Lower lobe of right lung (tissue), 2 donors: ENCODE data around the gene PBOV1. TPM values are rescaled to one million over a fixed set of nuclear protein-coding genes. Genes with fewer than 3 reads are reported as not detected.

Experiments
- ATAC-seq, 2 donors: fragments of 200-7000 bp; cut with Tn5 transposase; one replicate each; pipeline ENCODE4 v1.9.1; 2020 to 2022; ENCODE audit warnings: mild to moderate bottlenecking in 2 of 2, moderate library complexity in 2 of 2
- DNase-seq: peaks from one replicate; pipeline ENCODE4 v3.0.0-alpha.2; 2020
- H3K27ac ChIP-seq: fragments of 200-600 bp; one replicate; pipeline ENCODE4 v1.8.0; 2022
- H3K27me3 ChIP-seq: fragments of 200-600 bp; one replicate; pipeline ENCODE4 v1.8.0; 2022; ENCODE audit warnings: low read depth
- H3K36me3 ChIP-seq: fragments of 200-600 bp; one replicate; pipeline ENCODE4 v1.8.0; 2022; ENCODE audit warnings: mild to moderate bottlenecking
- H3K4me1 ChIP-seq: fragments of 200-600 bp; one replicate; pipeline ENCODE4 v1.8.0; 2022
- H3K4me3 ChIP-seq: fragments of 200-600 bp; one replicate; pipeline ENCODE4 v1.8.0; 2022; ENCODE audit warnings: mild to moderate bottlenecking
- H3K9me3 ChIP-seq: fragments of 200-600 bp; one replicate; pipeline ENCODE4 v1.8.0; 2022
- intact Hi-C: fragments of 100-400 bp; cut with DNase I; formaldehyde crosslinking; loops from one replicate; pipeline ENCODE4 v1.11.0; 2022
- total RNA-seq: library from RNA; stranded (reverse); fragmentation: NEBNext Ultra II Directional; extraction: Animal tissue kit (Norgen Biotek cat#: 25700); gene quantifications from one replicate; pipeline ENCODE4 v1.2.1, GENCODE V29; 2021
- TF ChIP-seq, protein P1 (sequence below): fragments of 200-600 bp; IDR thresholded peaks from one replicate; pipeline ENCODE4 v1.8.0; 2022; ENCODE audit warnings: antibody characterized with exemption, mild to moderate bottlenecking
- donor health status: DM: no; HTN: yes; CAD: no; lungs with severe emphysema.

The PBOV1 gene
- total RNA-seq, 1 donor from 2014 or later = not detected

GRCh38 chr6:138227316-138227781, 9.1 kb upstream of the PBOV1 start:
- Histone ChIP-seq H3K36me3 (no peaks in the 10 kb centered on the region), H3K4me1 (peaks cover 23% of the 10 kb centered on the region), H3K9me3 (no peaks in the 10 kb centered on the region), H3K27ac (peak overlapping the region; percentile 18), H3K4me3 (no peak overlapping the region), H3K27me3 (no peaks in the 10 kb centered on the region)
- ATAC-seq = peak; percentile 80 to 84
- intact Hi-C loops = no loop called here
- peak; percentile 70 for DNase-seq
- TF ChIP-seq, protein P1, sequence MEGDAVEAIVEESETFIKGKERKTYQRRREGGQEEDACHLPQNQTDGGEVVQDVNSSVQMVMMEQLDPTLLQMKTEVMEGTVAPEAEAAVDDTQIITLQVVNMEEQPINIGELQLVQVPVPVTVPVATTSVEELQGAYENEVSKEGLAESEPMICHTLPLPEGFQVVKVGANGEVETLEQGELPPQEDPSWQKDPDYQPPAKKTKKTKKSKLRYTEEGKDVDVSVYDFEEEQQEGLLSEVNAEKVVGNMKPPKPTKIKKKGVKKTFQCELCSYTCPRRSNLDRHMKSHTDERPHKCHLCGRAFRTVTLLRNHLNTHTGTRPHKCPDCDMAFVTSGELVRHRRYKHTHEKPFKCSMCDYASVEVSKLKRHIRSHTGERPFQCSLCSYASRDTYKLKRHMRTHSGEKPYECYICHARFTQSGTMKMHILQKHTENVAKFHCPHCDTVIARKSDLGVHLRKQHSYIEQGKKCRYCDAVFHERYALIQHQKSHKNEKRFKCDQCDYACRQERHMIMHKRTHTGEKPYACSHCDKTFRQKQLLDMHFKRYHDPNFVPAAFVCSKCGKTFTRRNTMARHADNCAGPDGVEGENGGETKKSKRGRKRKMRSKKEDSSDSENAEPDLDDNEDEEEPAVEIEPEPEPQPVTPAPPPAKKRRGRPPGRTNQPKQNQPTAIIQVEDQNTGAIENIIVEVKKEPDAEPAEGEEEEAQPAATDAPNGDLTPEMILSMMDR = no peak

- TF ChIP-seq, protein P1 = no peak
- H3K27ac ChIP-seq = peak overlapping the region; percentile 18
- H3K4me1 ChIP-seq = peaks cover 18% of the 10 kb centered on the region
- H3K4me3 ChIP-seq = no peak overlapping the region
- H3K9me3 ChIP-seq = no peaks in the 10 kb centered on the region
- H3K36me3 ChIP-seq = no peaks in the 10 kb centered on the region
- intact Hi-C loops = no loop called here
- DNase-seq (no peak), ATAC-seq (no peak)
- H3K27me3 ChIP-seq = no peaks in the 10 kb centered on the region
These were observed 8.5 kb upstream of the PBOV1 start for GRCh38 chr6:138226700-138227315.

DNA sequence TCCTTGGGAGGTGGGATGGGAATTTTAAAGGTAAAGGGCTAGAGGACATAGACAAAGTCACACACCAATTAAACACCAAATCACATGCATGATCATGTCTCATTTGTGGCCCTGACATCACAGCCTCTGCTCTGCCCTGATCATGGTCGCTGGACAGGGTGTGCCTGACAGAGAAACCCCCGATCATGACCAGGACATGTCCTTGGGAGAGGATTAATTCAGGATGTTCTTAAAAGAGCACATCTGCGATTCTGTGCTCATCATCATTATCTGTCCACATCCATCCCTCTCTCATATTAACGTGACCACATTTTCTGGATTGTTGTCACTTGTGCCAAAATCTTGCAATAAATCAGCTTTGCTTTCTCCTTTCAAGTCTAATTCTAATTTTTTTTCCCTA, 7.7 kb upstream of the PBOV1 start:
- TF ChIP-seq, protein P1 = no peak
- H3K9me3 ChIP-seq = no peaks in the 10 kb centered on the region
- no peak overlapping the region for H3K27ac ChIP-seq
- intact Hi-C loops = no loop called here
- H3K4me3 ChIP-seq = no peak overlapping the region
- no peaks in the 10 kb centered on the region for H3K36me3 ChIP-seq
- no peaks in the 10 kb centered on the region for H3K27me3 ChIP-seq
- ATAC-seq (no peak), DNase-seq (no peak)
- H3K4me1 ChIP-seq = peaks cover 10% of the 10 kb centered on the region

- no peak overlapping the region for H3K27ac ChIP-seq
- no peaks in the 10 kb centered on the region for H3K36me3 ChIP-seq
- intact Hi-C loops = no loop called here
- peaks cover 10% of the 10 kb centered on the region for H3K4me1 ChIP-seq
- H3K27me3 ChIP-seq = no peaks in the 10 kb centered on the region
- DNase-seq (no peak), ATAC-seq (no peak)
- TF ChIP-seq, protein P1 = no peak
- no peak overlapping the region for H3K4me3 ChIP-seq
- no peaks in the 10 kb centered on the region for H3K9me3 ChIP-seq
These were observed 4.7 kb upstream of the PBOV1 start for GRCh38 chr6:138222901-138223546.

GRCh38 chr6:138219901-138220300, 1.6 kb upstream of the PBOV1 start:
- Histone ChIP-seq H3K27ac (no peak overlapping the region), H3K4me3 (no peak overlapping the region), H3K36me3 (no peaks in the 10 kb centered on the region), H3K27me3 (no peaks in the 10 kb centered on the region), H3K9me3 (no peaks in the 10 kb centered on the region), H3K4me1 (peaks cover 6% of the 10 kb centered on the region)
- no peak for DNase-seq
- TF ChIP-seq, protein P1 = no peak
- intact Hi-C loops = no loop called here
- ATAC-seq = no peak
